Esophagus (tissue), 2 donors: ENCODE data around the gene MYO15A. TPM values are rescaled to one million over a fixed set of nuclear protein-coding genes. Genes with fewer than 3 reads are reported as not detected.

Source experiments
- H3K27ac ChIP-seq, 2 donors: one replicate each; pipeline ENCODE4 v1.5.1; 2013; ENCODE audit warnings: low read depth in 2 of 2, mild to moderate bottlenecking in 2 of 2, inconsistent platforms in 1 of 2, low read length in 1 of 2, moderate library complexity in 1 of 2
- H3K27me3 ChIP-seq, 2 donors: one replicate each; pipeline ENCODE4 v1.6.1; 2013; ENCODE audit warnings: low read length in 2 of 2, control low read depth in 1 of 2, mild to moderate bottlenecking in 1 of 2; ENCODE audit not compliant: insufficient read depth in 2 of 2, control insufficient read depth in 1 of 2
- H3K36me3 ChIP-seq, 2 donors: one replicate each; pipeline ENCODE4 v1.6.1; 2013; ENCODE audit warnings: low read length in 1 of 2; ENCODE audit not compliant: control insufficient read depth in 2 of 2, insufficient read depth in 2 of 2
- H3K4me1 ChIP-seq, 2 donors: one replicate each; pipeline ENCODE4 v1.6.1; 2013; ENCODE audit warnings: low read length in 1 of 2; ENCODE audit not compliant: control insufficient read depth in 2 of 2, insufficient read depth in 2 of 2
- H3K4me3 ChIP-seq, 2 donors: one replicate each; pipeline ENCODE4 v1.5.1; 2013; ENCODE audit warnings: low read length in 2 of 2, mild to moderate bottlenecking in 2 of 2, low read depth in 1 of 2, moderate library complexity in 1 of 2
- H3K9me3 ChIP-seq, 2 donors: one replicate each; pipeline ENCODE4 v1.6.1; 2013; ENCODE audit warnings: mild to moderate bottlenecking in 2 of 2, low read depth in 1 of 2, low read length in 1 of 2, moderate library complexity in 1 of 2; ENCODE audit not compliant: control insufficient read depth in 2 of 2, insufficient read depth in 1 of 2
- WGBS, 2 donors: extraction: QIAGEN DNeasy Blood & Tissue Kit; methylation state at CpG; one replicate each; pipeline ENCODE4 v1.1.7; 2013; 5-methylcytosine and 5-hydroxymethylcytosine counted together
- polyA plus RNA-seq, 2 donors: library from polyadenylated mRNA; stranded (reverse); fragments of 200-250 nt; gene quantifications; one replicate each; pipeline ENCODE4 v1.2.3, GENCODE V29; 2013
- donor health status: healthy with polysubstance abuse.
- donor health status: Bipolar disorder and iron deficiency.

Gene MYO15A, protein sequence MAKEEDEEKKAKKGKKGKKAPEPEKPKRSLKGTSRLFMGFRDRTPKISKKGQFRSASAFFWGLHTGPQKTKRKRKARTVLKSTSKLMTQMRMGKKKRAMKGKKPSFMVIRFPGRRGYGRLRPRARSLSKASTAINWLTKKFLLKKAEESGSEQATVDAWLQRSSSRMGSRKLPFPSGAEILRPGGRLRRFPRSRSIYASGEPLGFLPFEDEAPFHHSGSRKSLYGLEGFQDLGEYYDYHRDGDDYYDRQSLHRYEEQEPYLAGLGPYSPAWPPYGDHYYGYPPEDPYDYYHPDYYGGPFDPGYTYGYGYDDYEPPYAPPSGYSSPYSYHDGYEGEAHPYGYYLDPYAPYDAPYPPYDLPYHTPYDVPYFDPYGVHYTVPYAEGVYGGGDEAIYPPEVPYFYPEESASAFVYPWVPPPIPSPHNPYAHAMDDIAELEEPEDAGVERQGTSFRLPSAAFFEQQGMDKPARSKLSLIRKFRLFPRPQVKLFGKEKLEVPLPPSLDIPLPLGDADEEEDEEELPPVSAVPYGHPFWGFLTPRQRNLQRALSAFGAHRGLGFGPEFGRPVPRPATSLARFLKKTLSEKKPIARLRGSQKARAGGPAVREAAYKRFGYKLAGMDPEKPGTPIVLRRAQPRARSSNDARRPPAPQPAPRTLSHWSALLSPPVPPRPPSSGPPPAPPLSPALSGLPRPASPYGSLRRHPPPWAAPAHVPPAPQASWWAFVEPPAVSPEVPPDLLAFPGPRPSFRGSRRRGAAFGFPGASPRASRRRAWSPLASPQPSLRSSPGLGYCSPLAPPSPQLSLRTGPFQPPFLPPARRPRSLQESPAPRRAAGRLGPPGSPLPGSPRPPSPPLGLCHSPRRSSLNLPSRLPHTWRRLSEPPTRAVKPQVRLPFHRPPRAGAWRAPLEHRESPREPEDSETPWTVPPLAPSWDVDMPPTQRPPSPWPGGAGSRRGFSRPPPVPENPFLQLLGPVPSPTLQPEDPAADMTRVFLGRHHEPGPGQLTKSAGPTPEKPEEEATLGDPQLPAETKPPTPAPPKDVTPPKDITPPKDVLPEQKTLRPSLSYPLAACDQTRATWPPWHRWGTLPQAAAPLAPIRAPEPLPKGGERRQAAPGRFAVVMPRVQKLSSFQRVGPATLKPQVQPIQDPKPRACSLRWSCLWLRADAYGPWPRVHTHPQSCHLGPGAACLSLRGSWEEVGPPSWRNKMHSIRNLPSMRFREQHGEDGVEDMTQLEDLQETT (N-terminal part only)
- under 1 TPM; 0.51 to 0.68 TPM for polyA plus RNA-seq

DNA sequence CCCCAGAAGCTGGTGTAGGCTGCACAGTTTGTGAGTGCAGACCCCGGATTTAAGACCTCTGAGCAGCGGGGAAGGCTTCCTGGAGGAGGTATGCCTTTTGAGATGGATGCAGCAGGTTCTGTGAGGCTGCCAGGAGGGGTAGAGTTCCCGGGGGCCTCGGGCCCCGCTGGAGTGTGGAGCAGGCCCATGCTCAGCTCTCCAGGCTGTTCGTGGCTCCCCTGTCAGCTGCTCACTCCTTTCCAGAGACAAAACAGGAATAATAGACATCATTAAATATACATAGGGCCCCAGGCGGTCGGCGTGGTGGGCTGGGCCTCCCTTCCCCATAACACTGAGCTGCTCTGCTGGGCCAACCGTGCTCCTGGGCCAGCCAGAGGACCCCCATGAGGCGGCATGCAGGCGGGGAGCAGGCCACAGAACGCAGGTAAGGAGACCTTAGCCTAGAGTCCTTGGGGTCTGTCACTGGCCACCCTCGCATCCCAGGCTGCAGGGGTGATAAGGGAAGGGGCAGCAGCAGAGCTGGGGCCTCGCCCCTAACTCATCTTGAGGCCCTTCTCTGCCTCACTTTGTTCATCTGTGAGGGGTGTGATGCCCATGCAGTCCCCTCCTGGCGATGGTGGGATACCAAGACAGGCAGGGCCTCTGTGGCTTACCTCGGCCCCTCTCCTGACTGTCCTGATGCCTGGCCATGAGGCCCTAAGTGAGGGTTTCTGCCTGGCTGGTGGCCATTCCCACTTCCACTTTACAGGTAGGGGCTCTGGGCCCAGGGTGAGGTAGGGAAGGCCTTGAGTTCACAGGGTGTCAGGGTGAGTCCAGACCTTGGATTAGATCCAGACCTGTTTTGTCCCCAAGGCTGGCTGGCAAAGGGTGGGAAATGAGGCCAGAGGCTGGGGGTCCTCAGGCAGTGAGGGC, at the start of gene MYO15A:
Gene MYO15A (plus strand): TSS at position 356 of the 912 bp plus-strand sequence. CDS start 10,045 bp downstream, outside the sequence.
- Histone ChIP-seq H3K4me3 (no peak within 1 kb of the TSS), H3K9me3 (no peaks in the 10 kb centered on the region), H3K36me3 (peaks cover 12 to 29% of the 10 kb centered on the region in 2 donors), H3K27ac (no peak within 1 kb of the TSS), H3K4me1 (no peaks in the 10 kb centered on the region), H3K27me3 (no peaks in the 10 kb centered on the region)
- 69 to 75% methylated on average over 17 of the region's 17 CpGs for WGBS, 2 donors

DNA sequence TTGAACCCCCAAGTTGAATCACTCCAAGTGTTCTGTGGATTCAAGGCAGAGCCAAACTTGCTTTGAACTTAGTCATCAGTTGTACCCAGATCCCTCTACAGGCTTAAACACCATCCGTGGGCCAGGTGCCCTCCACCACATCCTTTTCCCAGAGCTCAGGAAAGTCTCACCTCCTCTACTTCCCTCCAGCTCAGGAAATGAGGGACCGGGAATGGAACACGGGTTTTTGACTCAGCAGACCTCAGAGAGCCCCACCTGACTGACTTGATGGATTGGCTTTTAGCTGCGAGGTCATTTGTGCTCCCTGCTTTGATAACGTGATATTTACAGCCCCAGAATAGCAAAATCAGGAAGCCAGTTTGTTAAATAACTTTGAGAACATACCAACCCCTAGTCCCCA, 49.3 kb upstream of the MYO15A start:
- WGBS, 2 donors: 66 to 71% methylated on average over 5 of the region's 5 CpGs
- no peaks in the 10 kb centered on the region for H3K27me3 ChIP-seq
- H3K36me3 ChIP-seq: peaks cover 24 to 26% of the 10 kb centered on the region in 2 donors
- no peak overlapping the region for H3K27ac ChIP-seq
- H3K4me1 ChIP-seq: no peaks in the 10 kb centered on the region
- no peak overlapping the region for H3K4me3 ChIP-seq
- H3K9me3 ChIP-seq: no peaks in the 10 kb centered on the region

DNA sequence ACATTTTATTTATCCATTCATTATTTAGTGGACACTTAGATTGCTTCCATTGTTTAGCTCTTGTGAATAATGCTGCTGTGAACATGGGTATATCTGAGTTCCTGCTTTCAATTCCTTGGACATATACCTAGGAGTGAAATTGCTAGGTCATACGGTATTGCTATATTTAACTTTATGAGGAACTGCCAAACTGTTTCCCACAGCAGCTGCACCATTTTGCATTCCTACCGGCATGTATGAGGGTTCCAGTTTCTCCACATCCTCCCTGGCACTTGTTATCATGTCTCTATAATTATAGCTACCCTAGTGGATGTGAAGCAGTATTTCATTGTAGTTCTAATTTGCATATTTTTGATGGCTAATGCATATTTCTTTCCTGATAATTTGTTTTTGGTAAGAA, 44.5 kb upstream of the MYO15A start:
- no peaks in the 10 kb centered on the region for H3K4me1 ChIP-seq
- H3K36me3 ChIP-seq: peaks cover 16 to 21% of the 10 kb centered on the region in 2 donors
- H3K4me3 ChIP-seq: no peak overlapping the region
- H3K27ac ChIP-seq: no peak overlapping the region
- no peaks in the 10 kb centered on the region for H3K27me3 ChIP-seq
- WGBS, 2 donors: 78 to 79% methylated on average over 2 of the region's 2 CpGs
- no peaks in the 10 kb centered on the region for H3K9me3 ChIP-seq

DNA sequence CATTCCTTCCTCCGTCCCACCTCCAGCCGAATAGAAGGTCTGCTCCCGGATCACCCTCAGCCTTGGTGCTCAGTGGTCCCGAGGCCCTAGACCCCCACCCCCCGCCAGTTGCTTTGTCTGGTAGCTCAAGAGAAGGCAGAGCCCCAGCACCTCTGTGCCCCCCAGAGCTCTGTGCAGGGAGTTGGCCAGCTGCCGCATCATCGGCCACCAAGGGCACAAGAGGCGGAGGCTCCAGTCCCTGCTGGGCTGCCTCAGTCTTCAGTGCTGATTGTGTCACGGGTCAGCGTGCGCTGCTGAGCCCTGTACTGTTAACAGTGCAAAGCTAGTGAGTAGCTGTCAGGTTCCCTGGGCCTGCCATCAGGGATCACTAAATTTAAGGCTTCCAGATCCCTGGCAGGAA, 43.0 kb upstream of the MYO15A start:
- no peaks in the 10 kb centered on the region for H3K27me3 ChIP-seq
- peaks cover 16 to 18% of the 10 kb centered on the region in 2 donors for H3K36me3 ChIP-seq
- H3K9me3 ChIP-seq: no peaks in the 10 kb centered on the region
- H3K4me3 ChIP-seq: no peak overlapping the region
- H3K27ac ChIP-seq: no peak overlapping the region
- H3K4me1 ChIP-seq: no peaks in the 10 kb centered on the region
- 93 to 94% methylated on average over 11 of the region's 11 CpGs for WGBS, 2 donors

DNA sequence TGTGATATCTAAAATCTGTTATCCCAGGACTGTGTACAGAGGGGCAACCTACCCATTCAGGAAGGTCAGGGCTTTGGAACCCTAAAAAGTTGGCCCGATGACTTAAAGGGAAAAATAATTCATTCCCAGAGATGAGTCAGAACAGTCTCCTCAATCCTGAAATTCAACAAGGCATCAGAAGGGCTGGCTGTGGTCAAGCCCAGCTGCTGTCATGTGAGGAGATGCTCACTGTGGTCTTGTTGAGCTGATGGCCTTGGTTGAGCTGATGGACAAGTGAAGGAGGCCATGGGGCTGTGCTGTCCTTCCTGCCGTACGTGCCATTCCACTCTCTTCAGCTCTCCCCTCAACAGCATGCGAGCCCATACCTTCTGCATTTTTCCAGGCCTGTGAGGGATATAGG, 41.7 kb upstream of the MYO15A start:
- Histone ChIP-seq H3K4me3 (no peak overlapping the region), H3K27me3 (no peaks in the 10 kb centered on the region), H3K9me3 (no peaks in the 10 kb centered on the region), H3K4me1 (no peaks in the 10 kb centered on the region), H3K27ac (no peak overlapping the region), H3K36me3 (peaks cover 10 to 13% of the 10 kb centered on the region in 2 donors)
- WGBS, 2 donors: 89 to 94% methylated on average over 4 of the region's 4 CpGs

DNA sequence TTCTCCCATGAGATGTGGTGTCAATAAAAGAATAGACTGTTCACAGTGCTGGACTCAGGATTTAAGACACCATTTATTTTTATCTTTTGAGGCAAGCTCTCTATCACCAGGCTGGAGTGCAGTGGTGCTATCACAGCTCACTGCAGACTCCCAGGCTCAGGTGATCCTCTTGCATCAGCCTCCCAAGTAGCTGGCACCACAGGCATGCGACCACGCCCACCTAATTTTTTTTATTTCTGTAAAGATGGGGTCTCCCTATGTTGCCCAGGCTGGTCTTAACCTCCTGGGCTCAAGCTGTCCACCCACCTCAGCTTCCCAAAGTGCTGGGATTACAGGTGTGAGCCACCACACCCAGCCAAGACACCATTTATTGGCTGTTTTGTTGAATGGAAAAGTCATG, 39.5 kb upstream of the MYO15A start:
- WGBS, 2 donors: 94% methylated on average over 2 of the region's 2 CpGs

DNA sequence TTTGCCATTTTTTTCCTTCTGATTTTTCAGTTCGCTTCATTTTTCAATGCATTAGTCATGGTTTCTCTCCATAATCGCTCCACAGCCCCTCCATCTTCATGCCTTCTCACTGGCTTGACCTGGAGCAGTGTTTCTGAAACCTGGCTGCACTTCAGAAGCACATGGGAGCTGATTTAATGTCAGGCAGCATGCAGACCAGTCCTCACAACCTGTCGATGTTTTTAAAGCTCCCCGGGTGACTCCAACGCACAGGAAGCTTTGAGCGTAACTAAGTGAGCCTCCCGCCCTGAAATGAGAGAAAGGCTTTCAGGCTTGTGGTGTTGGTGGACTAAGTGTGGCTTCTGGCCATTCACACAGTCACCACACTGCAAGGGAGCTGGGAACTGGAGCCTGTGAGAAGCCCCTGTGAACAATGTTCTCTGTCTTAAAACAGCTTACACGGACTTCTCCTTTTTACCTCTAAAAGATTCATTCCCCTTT, 37.7 kb upstream of the MYO15A start:
- H3K36me3 ChIP-seq: peaks cover 0 to 7% of the 10 kb centered on the region in 2 donors
- WGBS, 2 donors: 17 to 20% methylated on average over 8 of the region's 8 CpGs
- H3K4me3 ChIP-seq: no peak overlapping the region
- no peak overlapping the region for H3K27ac ChIP-seq
- no peaks in the 10 kb centered on the region for H3K4me1 ChIP-seq
- H3K27me3 ChIP-seq: no peaks in the 10 kb centered on the region
- no peaks in the 10 kb centered on the region for H3K9me3 ChIP-seq

More for the DNA sequence above, 39.5 kb upstream of the MYO15A start:
- no peak overlapping the region for H3K27ac ChIP-seq
- no peaks in the 10 kb centered on the region for H3K27me3 ChIP-seq
- H3K4me1 ChIP-seq: no peaks in the 10 kb centered on the region
- H3K9me3 ChIP-seq: no peaks in the 10 kb centered on the region
- peaks cover 7 to 13% of the 10 kb centered on the region in 2 donors for H3K36me3 ChIP-seq
- H3K4me3 ChIP-seq: no peak overlapping the region

DNA sequence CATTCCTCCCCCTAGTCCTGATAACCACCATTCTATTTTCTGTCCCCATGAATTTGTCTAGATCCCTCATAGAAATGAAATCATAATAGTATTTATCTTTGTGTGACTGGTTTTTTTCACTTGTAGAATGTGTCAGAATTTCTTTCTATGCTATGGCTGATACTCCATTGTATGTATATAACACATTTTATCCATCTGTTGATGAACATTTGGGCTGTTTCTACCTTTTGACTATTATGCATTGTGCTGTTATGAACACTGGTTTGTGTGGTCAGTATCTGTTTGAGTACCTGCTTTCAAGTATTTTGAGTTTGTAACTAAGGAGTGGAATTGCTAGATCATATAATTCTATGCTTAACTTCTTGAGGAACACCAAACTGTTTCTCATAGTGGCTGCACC, 36.8 kb upstream of the MYO15A start:
- H3K9me3 ChIP-seq: no peaks in the 10 kb centered on the region
- no peak overlapping the region for H3K27ac ChIP-seq
- no peaks in the 10 kb centered on the region for H3K4me1 ChIP-seq
- peaks cover 0 to 4% of the 10 kb centered on the region in 2 donors for H3K36me3 ChIP-seq
- H3K4me3 ChIP-seq: no peak overlapping the region
- H3K27me3 ChIP-seq: no peaks in the 10 kb centered on the region
